H9 (cell line): ENCODE results near the gene C18orf54. TPM values are rescaled to one million over a fixed set of nuclear protein-coding genes. Genes with fewer than 3 reads are reported as not detected.

Experiments used
- DNase-seq: peaks from one replicate; pipeline ENCODE4 v3.0.0-alpha.2; 2017
- H2AFZ ChIP-seq: one replicate; pipeline ENCODE4 v1.6.1; 2013; ENCODE audit warnings: mild to moderate bottlenecking, low read length, control low read depth, moderate library complexity
- H2AK5ac ChIP-seq: 2 replicates; pipeline ENCODE4 v1.6.1; 2013; ENCODE audit warnings: low read length, control low read depth, mixed read lengths; ENCODE audit not compliant: insufficient read length
- H2BK120ac ChIP-seq: one replicate; pipeline ENCODE4 v1.6.1; 2013; ENCODE audit warnings: low read depth, mild to moderate bottlenecking, low read length, control low read depth, inconsistent platforms; ENCODE audit not compliant: poor library complexity, severe bottlenecking
- H2BK12ac ChIP-seq: 2 replicates; pipeline ENCODE4 v1.6.1; 2013; ENCODE audit warnings: low read length, control low read depth, mixed read lengths, low read depth; ENCODE audit not compliant: insufficient read length
- H2BK15ac ChIP-seq: 2 replicates; pipeline ENCODE4 v1.6.1; 2013; ENCODE audit warnings: low read depth, low read length, control low read depth
- H2BK20ac ChIP-seq: one replicate; pipeline ENCODE4 v1.6.1; 2013; ENCODE audit warnings: low read depth, mild to moderate bottlenecking, low read length, control low read depth, inconsistent platforms; ENCODE audit not compliant: poor library complexity, severe bottlenecking
- H2BK5ac ChIP-seq: 2 replicates; pipeline ENCODE4 v1.6.1; 2013; ENCODE audit warnings: low read length, control low read depth, mixed read lengths; ENCODE audit not compliant: insufficient read length
- H3K14ac ChIP-seq: 2 replicates; pipeline ENCODE4 v1.6.1; 2013; ENCODE audit warnings: low read length, control low read depth; ENCODE audit not compliant: insufficient read depth
- H3K18ac ChIP-seq: 2 replicates; pipeline ENCODE4 v1.6.1; 2013; ENCODE audit warnings: low read depth, mild to moderate bottlenecking, mixed read lengths, low read length, control low read depth; ENCODE audit not compliant: insufficient read length
- H3K23ac ChIP-seq: 2 replicates; pipeline ENCODE4 v1.6.1; 2013; ENCODE audit warnings: low read length, control low read depth, mixed read lengths, low read depth; ENCODE audit not compliant: insufficient read length
- H3K23me2 ChIP-seq: 2 replicates; pipeline ENCODE4 v1.6.1; 2013; ENCODE audit warnings: low read depth, mild to moderate bottlenecking, mixed read lengths, low read length, control low read depth; ENCODE audit not compliant: insufficient read length, poor library complexity, severe bottlenecking
- H3K27ac ChIP-seq: 2 replicates; pipeline ENCODE4 v1.5.1; 2013; ENCODE audit warnings: low read length, control low read depth, mixed read lengths, low read depth; ENCODE audit not compliant: insufficient read length
- H3K27me3 ChIP-seq: 2 replicates; pipeline ENCODE4 v1.6.1; 2013; ENCODE audit warnings: low read length, control low read depth, inconsistent platforms; ENCODE audit not compliant: insufficient read depth
- H3K4ac ChIP-seq: 2 replicates; pipeline ENCODE4 v1.6.1; 2013; ENCODE audit warnings: low read depth, mild to moderate bottlenecking, control low read depth, inconsistent platforms, low read length, moderate library complexity
- H3K4me1 ChIP-seq: 2 replicates; pipeline ENCODE4 v1.6.1; 2013; ENCODE audit warnings: low read length, control low read depth, inconsistent platforms; ENCODE audit not compliant: insufficient read depth
- H3K4me2 ChIP-seq: 2 replicates; pipeline ENCODE4 v1.6.1; 2013; ENCODE audit warnings: low read length, control low read depth, mixed read lengths; ENCODE audit not compliant: insufficient read length, insufficient read depth
- H3K56ac ChIP-seq: 2 replicates; pipeline ENCODE4 v1.6.1; 2013; ENCODE audit warnings: low read depth, mild to moderate bottlenecking, mixed read lengths, low read length, control low read depth; ENCODE audit not compliant: insufficient read length
- H3K79me1 ChIP-seq: 2 replicates; pipeline ENCODE4 v1.6.1; 2013; ENCODE audit warnings: low read depth, mild to moderate bottlenecking, moderate library complexity, low read length, control low read depth, inconsistent platforms; ENCODE audit not compliant: insufficient read depth, poor library complexity, severe bottlenecking
- H3K79me2 ChIP-seq: 2 replicates; pipeline ENCODE4 v1.6.1; 2013; ENCODE audit warnings: low read length, control low read depth, inconsistent platforms; ENCODE audit not compliant: insufficient read depth
- H3K9ac ChIP-seq: 2 replicates; pipeline ENCODE4 v1.6.1; 2013; ENCODE audit warnings: low read length, control low read depth, mixed read lengths; ENCODE audit not compliant: insufficient read length; ENCODE audit errors: extremely low read depth
- H3K9me3 ChIP-seq: one replicate; pipeline ENCODE4 v1.6.1; 2013; ENCODE audit warnings: low read depth, low read length, inconsistent platforms; ENCODE audit not compliant: control insufficient read depth
- H3T11ph ChIP-seq: one replicate; pipeline ENCODE4 v1.6.1; 2013; ENCODE audit warnings: mild to moderate bottlenecking, low read length, control low read depth, inconsistent platforms
- H4K20me1 ChIP-seq: one replicate; pipeline ENCODE4 v1.6.1; 2013; ENCODE audit not compliant: control insufficient read depth, insufficient read length, insufficient read depth
- H4K5ac ChIP-seq: 2 replicates; pipeline ENCODE4 v1.6.1; 2013; ENCODE audit warnings: low read depth, mild to moderate bottlenecking, mixed read lengths, low read length, control low read depth; ENCODE audit not compliant: insufficient read length
- H4K8ac ChIP-seq: replicated peaks from 2 replicates; pipeline ENCODE4 v1.6.1; 2013; ENCODE audit warnings: low read length, control low read depth, mixed read lengths, low read depth; ENCODE audit not compliant: insufficient read length
- H4K91ac ChIP-seq: 2 replicates; pipeline ENCODE4 v1.6.1; 2013; ENCODE audit warnings: low read depth, mild to moderate bottlenecking, moderate library complexity, mixed read lengths, low read length, control low read depth; ENCODE audit not compliant: insufficient read length
- H3K27ac Mint-ChIP-seq, 3 experiments: 2 replicates in 2 of 3; 3 replicates in 1 of 3; pipeline ENCODE4 v1.8.0; 2020 to 2021; ENCODE audit warnings: mixed read lengths in 3 of 3, mild to moderate bottlenecking in 1 of 3, moderate library complexity in 1 of 3
- H3K27me3 Mint-ChIP-seq: 2 replicates; pipeline ENCODE4 v1.8.0; 2021; ENCODE audit warnings: low read depth, mild to moderate bottlenecking, moderate library complexity, mixed read lengths
- H3K36me3 Mint-ChIP-seq, 3 experiments: 2 replicates in 2 of 3; 3 replicates in 1 of 3; pipeline ENCODE4 v1.8.0; 2020 to 2021; ENCODE audit warnings: low read depth in 3 of 3, mixed read lengths in 3 of 3; ENCODE audit not compliant: insufficient read depth in 1 of 3
- H3K4me1 Mint-ChIP-seq, 2 experiments: 2 replicates each; pipeline ENCODE4 v1.8.0; 2020; ENCODE audit warnings: mixed read lengths in 2 of 2
- H3K4me3 Mint-ChIP-seq, 2 experiments: 2 replicates in 1 of 2; 3 replicates in 1 of 2; pipeline ENCODE4 v1.8.0; 2020 to 2021; ENCODE audit warnings: mild to moderate bottlenecking in 2 of 2, mixed read lengths in 2 of 2, moderate library complexity in 1 of 2
- H3K9me3 Mint-ChIP-seq, 2 experiments: 2 replicates in 1 of 2; 3 replicates in 1 of 2; pipeline ENCODE4 v1.8.0; 2020; ENCODE audit warnings: mild to moderate bottlenecking in 2 of 2, mixed read lengths in 2 of 2, moderate library complexity in 1 of 2
- CTCF ChIP-seq: fragments of 200-600 bp; sonication (generic); conservative IDR thresholded peaks from 3 replicates; pipeline ENCODE4 v1.8.0; 2021; ENCODE audit warnings: antibody characterized with exemption, mild to moderate bottlenecking
- WGBS: extraction: QIAGEN DNeasy Blood & Tissue Kit; methylation state at CpG from one replicate; pipeline ENCODE4 v1.1.7; 2013; ENCODE audit warnings: missing lambda C conversion rate, low lambda C conversion rate, mixed read lengths; ENCODE audit not compliant: insufficient read length; ENCODE audit errors: extremely low coverage; 5-methylcytosine and 5-hydroxymethylcytosine counted together
- total RNA-seq: library from RNA; stranded (reverse); gene quantifications from 2 replicates; pipeline ENCODE4 v1.2.1, GENCODE V29; 2021

Gene C18orf54
- total RNA-seq, 1 experiment from 2014 or later: 21.6 TPM

GRCh38 chr18:54360406-54360805 is 2.7 kb downstream of the C18orf54 start:
- no peaks in the 10 kb centered on the region for H3K79me1 ChIP-seq
- H3K4me1 Mint-ChIP-seq: peaks cover 23 to 26% of the 10 kb centered on the region in 2 experiments
- no CpG with 5 or more reads among the region's 3 CpGs for WGBS
- no peak overlapping the region for H3K4me2 ChIP-seq
- no peak overlapping the region for H3T11ph ChIP-seq
- H3K14ac ChIP-seq: no peak overlapping the region
- H2BK120ac ChIP-seq: no peak overlapping the region
- no peak overlapping the region for H4K8ac ChIP-seq
- no peak overlapping the region for H3K23ac ChIP-seq
- no peak overlapping the region for H3K27ac Mint-ChIP-seq
- H4K91ac ChIP-seq: no peak overlapping the region
- H4K20me1 ChIP-seq: no peaks in the 10 kb centered on the region
- H3K9me3 Mint-ChIP-seq: no peaks in the 10 kb centered on the region; a peak in 2 of 5 replicates
- no peak overlapping the region for H2AK5ac ChIP-seq
- H2AFZ ChIP-seq: no peak overlapping the region
- H2BK12ac ChIP-seq: no peak overlapping the region
- H3K4ac ChIP-seq: no peak overlapping the region
- no peak overlapping the region for H3K9ac ChIP-seq
- no peak overlapping the region for H3K4me3 Mint-ChIP-seq
- H3K27me3 Mint-ChIP-seq: no peaks in the 10 kb centered on the region; the same call in 1 of the 2 replicates
- DNase-seq: no peak
- H3K18ac ChIP-seq: no peak overlapping the region
- peaks cover 11% of the 10 kb centered on the region for H3K23me2 ChIP-seq
- H3K4me1 ChIP-seq: peaks cover 3% of the 10 kb centered on the region; the same call in 1 of the 2 replicates
- H2BK15ac ChIP-seq: no peak overlapping the region
- H3K27me3 ChIP-seq: no peaks in the 10 kb centered on the region
- H3K56ac ChIP-seq: no peak overlapping the region
- no peak for TF ChIP-seq CTCF
- H3K9me3 ChIP-seq: no peaks in the 10 kb centered on the region
- peaks cover 2% of the 10 kb centered on the region; the same call in 1 of the 2 replicates for H3K79me2 ChIP-seq
- peaks cover 15 to 34% (median 32%) of the 10 kb centered on the region in 3 experiments; a peak in 6 of 7 replicates for H3K36me3 Mint-ChIP-seq
- no peak overlapping the region for H3K27ac ChIP-seq
- no peak overlapping the region for H4K5ac ChIP-seq
- no peak overlapping the region for H2BK20ac ChIP-seq
- no peak overlapping the region for H2BK5ac ChIP-seq
